Activated naive CD4-positive, alpha-beta T cell treated with Interleukin-2 at 50 U/mL for 16 hours (primary cell): ENCODE results near the gene SLC25A10.

ENCODE experiments used
- DNase-seq: peaks from one replicate; pipeline ENCODE4 v3.0.0-alpha.2; 2020

Gene SLC25A10

DNA sequence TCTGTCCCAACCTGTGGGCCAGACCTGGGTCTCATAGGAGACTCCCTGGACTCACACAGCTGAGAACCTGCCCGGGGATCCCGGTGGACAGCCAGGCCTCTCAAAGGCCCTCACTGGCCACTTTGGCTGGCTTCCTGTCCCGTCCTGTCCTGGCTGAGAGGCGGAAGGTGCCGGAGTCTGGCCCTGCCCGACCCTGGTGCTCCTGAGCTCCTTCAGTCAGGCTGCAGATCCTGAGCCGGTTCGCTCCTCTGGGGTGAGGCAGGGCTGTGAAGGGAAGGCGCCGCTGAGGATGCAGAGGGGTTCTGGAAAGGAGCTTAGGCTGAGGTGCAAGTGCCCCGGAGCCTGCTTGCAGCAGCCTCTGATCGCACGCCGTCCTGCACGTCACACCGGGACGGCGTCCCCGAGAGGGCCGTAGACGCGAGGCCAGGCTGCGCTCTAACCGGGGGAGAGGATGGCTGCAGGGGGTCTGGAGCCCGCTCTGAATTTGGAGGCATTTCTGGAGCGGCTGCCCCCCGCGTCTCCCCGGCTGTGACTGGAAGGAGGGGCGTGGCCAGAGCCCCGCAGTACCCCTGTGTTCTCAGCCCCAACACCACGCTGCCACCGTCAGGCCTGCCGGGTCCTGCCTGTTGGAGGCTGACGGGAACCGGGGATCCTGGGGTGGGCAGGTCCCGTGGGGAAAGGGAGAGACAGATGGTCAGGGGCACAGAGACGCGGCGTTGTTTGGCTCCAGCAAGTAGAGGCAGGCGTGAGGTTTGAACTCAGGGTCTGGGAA lies 24.1 kb upstream of the SLC25A10 start:
- no peak for DNase-seq

DNA sequence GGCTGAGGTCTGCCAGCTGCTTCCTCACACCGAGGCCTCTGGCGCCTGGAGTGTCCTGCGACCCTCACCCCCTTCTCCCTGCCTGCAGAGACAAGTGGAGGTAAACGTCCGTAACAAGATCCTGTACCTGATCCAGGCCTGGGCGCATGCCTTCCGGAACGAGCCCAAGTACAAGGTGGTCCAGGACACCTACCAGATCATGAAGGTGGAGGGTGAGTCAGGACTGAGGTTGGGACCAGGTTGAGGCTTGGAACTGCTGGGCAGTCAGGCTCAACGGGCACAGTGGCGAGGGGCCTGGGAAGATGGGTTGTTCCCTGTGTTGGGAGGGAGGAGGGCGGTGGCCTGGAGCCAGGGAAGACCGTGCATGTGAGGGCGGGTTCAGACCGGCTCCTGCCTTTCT lies 23.5 kb upstream of the SLC25A10 start:
- no peak for DNase-seq

DNA sequence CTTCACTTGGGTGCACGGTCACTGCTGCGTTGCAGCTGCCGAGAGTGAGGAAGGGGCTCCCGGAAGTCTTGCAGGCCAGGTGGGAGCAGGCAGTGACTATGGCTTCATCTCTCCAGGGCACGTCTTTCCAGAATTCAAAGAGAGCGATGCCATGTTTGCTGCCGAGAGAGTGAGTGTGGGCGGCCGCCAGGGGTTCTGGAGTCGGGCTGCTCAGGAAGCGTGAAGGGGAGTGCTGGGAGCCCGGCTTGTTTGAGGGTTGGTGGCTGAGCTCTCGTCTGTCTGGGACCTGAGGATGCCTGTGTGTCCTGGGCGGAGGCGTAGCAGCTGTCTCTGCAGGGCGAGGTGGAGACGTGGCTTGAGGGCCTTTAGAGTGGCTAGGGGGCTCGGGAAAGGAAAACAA lies 22.0 kb upstream of the SLC25A10 start:
- no peak for DNase-seq

DNA sequence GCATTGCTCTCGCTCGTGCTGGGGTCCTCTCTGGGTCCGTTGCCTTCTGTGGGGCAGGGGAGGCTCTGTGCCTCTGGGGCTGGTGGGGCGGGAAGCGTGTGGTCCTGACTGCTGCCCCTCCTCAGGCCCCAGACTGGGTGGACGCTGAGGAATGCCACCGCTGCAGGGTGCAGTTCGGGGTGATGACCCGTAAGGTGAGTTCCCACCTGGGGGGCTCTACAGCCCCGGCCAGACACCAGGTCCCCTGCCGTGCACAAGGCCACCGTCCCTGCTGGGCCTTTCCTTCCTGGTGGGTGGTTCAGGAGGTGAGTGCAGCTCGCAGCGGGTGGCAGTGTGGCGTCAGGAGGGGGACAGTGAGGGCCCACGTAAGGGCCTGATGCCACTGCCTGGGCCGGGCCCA lies 21.5 kb upstream of the SLC25A10 start:
- no peak for DNase-seq

DNA sequence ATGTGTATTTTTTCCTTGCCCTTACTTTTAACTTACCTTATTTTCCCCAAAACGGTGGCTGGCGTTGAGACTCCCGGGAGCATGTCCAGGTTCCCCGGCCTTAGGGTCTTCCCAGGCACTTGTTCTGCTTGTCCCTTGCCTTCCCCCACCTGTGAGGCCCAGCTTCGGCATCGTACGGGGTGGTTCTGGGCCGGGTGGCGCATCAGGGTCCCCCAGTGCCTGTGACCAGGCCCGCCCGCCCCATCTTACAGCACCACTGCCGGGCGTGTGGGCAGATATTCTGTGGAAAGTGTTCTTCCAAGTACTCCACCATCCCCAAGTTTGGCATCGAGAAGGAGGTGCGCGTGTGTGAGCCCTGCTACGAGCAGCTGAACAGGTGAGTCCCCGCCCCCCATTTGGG lies 20.9 kb upstream of the SLC25A10 start:
- no peak for DNase-seq

DNA sequence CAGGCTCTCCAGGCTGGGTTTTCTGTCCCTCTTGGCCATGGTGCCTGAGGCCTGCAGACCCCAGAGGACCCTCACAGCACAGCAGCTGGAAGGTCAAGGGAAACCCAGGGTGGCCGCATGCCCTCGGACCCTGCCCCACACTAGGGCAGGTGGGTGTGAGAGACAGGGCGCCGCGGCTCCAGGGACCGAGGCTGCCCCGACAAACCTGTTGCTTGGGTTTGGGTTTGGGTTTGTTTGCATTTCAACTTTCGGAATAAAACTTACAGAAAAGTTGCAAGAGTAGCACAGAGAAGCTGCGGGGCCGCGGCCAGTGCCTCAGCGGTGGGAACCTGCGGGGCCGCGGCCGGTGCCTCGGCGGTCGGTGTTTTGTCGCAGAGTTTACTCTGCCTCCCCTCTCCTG lies 20.5 kb upstream of the SLC25A10 start:
- DNase-seq: no peak

DNA sequence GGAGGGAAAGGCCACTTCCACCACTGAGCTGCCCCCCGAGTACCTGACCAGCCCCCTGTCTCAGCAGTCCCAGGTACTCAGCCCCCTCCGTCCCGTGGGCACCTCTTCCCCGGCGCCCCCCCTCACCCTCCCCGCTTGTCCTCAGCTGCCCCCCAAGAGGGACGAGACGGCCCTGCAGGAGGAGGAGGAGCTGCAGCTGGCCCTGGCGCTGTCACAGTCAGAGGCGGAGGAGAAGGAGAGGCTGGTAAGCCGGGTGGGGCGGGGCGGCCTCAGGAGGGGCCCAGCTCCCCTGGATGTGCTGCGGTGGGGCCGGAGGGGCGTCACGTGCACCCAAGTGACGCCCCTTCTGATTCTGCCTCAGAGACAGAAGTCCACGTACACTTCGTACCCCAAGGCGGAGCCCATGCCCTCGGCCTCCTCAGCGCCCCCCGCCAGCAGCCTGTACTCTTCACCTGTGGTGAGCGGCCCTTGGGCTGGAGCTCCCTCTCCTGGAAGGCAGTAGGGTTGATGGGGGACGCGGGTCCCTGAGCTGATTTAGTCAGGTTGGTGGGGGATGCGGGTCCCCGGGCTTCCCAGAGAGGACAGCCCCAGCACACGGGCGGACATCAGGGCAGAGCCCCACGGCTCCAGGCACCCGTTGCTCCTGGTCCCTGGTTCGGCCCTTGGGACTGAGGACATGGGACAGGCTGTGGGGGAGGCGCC lies 18.4 kb upstream of the SLC25A10 start:
- DNase-seq: no peak

DNA sequence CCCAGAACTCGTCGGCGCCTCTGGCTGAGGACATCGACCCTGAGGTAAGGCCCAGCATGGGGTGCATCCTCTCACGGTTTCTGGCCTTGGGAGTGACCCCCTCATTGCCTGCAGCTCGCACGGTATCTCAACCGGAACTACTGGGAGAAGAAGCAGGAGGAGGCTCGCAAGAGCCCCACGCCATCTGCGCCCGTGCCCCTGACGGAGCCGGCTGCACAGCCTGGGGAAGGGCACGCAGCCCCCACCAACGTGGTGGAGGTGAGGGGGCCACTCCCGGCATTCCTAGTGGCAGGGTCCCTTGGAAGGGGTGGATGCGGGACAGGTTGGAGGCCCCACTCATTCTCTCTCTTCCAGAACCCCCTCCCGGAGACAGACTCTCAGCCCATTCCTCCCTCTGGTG lies 17.3 kb upstream of the SLC25A10 start:
- no peak for DNase-seq

DNA sequence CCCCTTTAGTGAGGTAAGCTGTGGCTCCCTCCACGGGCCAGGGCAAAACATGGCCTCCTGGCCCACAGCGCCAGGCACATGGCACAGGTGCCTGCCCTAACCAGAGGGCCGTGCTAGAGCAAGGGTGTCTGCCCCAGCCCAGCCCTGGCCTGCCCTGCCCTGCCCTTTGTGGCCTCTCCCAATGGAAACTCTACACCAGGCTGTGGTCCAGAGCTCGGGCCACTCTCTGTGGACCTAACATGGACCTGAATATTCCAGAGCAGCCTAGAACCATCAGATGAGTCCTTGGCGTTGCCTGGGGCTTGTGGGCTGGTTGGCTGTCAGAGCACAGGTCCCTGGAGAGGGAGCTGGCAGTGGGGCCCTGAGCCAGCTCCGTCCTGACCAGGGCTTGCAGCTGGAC lies 16.9 kb upstream of the SLC25A10 start:
- DNase-seq: no peak

DNA sequence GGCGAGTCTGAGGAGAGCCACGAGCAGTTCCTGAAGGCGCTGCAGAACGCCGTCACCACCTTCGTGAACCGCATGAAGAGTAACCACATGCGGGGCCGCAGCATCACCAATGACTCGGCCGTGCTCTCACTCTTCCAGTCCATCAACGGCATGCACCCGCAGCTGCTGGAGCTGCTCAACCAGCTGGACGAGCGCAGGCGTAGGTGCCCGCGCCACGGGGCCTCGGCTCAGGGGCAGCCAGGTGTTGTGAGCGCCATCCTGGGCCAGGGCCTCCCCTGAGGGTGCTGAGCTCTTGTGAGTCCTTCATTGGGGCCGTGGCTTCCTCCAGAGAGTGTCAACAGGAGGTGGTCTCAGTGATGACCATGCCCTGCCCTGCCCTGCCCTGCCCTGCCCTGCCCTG lies 16.3 kb upstream of the SLC25A10 start:
- DNase-seq: no peak

DNA sequence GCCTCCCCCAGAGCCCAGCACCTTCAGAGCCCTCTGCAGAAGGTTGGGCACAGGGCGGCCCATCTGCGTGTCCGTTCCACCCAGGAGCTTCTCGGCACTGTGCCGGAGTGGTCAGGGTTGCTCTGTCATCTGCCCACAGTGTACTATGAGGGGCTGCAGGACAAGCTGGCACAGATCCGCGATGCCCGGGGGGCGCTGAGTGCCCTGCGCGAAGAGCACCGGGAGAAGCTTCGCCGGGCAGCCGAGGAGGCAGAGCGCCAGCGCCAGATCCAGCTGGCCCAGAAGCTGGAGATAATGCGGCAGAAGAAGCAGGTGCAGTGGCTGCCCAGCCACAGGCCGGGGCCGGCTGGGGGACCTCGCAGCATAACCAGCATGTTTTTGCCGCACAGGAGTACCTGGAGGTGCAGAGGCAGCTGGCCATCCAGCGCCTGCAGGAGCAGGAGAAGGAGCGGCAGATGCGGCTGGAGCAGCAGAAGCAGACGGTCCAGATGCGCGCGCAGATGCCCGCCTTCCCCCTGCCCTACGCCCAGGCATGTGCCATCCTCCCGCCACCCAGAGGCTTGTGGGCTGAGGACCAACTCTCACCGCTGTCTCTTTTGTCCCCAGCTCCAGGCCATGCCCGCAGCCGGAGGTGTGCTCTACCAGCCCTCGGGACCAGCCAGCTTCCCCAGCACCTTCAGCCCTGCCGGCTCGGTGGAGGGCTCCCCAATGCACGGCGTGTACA lies 15.7 kb upstream of the SLC25A10 start:
- DNase-seq: no peak

DNA sequence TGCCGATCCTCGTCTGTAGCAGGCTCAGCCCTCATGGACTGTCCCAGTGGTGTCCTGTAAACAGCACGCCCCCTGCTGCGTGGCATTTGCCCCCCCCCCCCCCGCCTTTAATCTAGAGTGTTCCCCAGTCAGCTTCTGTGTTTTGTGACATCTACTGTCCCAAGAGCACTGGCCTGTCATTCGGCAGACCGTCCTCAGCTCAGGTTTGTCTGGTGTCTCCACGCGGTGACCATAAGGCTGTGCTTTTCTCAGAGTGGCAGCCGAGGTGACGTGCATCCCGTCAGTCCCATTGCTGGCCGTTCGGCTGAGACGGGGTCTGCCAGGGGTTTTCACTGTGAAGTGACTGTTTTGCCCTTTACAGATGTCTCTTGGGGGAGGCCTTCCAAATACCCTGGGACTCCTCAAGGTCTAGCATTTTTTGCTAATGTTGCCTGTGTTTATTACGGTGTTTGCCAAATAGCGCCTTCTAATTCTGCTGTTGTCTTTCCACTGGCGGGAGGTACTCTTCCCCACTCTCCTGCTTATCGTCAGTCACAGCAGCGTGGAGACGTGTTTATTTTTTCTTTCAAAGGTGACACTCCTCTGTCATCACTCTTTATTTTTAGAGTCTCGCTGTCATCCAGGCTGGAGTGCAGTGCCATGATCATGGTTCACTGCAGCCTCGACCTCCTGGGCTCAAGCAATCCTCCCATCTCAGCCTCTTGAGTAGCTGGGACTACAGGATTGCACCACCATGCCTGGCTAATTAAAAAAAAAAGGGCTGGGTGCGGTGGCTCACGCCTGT lies 14.6 kb upstream of the SLC25A10 start:
- DNase-seq: no peak

DNA sequence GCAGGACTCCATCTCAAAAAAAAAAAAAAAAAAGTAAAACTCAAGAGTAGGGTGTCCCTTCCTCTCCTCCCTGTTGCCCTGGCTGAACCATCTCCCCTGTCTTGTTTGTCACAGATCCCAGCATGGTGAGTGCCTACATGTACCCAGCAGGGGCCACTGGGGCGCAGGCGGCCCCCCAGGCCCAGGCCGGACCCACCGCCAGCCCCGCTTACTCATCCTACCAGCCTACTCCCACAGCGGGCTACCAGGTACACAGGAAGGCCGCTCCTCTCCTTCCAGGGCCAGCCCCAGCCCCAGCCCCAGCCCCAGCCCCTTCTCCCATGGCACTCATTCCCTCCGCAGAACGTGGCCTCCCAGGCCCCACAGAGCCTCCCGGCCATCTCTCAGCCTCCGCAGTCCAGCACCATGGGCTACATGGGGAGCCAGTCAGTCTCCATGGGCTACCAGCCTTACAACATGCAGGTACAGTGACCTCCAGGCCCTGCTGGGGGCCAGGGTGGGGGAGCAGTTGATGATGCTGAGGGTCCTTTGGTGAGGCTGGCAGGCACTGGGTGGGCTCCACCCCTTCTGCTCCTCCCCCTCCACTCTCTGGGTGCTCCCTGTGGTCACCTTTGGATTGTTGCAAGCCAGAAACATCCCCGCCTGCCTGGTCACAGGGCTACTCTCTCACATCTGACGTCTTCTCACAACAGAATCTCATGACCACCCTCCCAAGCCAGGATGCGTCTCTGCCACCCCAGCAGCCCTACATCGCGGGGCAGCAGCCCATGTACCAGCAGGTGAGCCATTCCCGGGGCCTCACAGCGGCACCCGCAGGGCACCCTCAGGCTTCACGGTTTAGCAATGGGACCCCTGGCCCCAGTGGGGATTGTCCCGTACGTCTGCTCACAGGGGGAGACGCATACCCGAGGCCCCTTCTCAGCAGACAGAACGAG lies 11.5 kb upstream of the SLC25A10 start:
- DNase-seq: no peak

DNA sequence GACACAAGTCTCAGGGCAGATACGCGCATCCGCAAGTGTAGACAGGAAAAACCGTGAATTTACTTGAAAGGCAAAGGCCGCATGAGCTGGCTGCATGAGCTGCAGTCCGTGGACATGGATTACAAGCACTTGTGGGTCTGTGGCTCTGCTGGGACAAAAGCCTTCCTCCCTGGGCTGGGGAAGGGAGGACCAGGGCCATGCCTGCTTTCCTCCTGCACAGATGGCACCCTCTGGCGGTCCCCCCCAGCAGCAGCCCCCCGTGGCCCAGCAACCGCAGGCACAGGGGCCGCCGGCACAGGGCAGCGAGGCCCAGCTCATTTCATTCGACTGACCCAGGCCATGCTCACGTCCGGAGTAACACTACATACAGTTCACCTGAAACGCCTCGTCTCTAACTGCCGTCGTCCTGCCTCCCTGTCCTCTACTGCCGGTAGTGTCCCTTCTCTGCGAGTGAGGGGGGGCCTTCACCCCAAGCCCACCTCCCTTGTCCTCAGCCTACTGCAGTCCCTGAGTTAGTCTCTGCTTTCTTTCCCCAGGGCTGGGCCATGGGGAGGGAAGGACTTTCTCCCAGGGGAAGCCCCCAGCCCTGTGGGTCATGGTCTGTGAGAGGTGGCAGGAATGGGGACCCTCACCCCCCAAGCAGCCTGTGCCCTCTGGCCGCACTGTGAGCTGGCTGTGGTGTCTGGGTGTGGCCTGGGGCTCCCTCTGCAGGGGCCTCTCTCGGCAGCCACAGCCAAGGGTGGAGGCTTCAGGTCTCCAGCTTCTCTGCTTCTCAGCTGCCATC lies 10.6 kb upstream of the SLC25A10 start:
- no peak for DNase-seq

DNA sequence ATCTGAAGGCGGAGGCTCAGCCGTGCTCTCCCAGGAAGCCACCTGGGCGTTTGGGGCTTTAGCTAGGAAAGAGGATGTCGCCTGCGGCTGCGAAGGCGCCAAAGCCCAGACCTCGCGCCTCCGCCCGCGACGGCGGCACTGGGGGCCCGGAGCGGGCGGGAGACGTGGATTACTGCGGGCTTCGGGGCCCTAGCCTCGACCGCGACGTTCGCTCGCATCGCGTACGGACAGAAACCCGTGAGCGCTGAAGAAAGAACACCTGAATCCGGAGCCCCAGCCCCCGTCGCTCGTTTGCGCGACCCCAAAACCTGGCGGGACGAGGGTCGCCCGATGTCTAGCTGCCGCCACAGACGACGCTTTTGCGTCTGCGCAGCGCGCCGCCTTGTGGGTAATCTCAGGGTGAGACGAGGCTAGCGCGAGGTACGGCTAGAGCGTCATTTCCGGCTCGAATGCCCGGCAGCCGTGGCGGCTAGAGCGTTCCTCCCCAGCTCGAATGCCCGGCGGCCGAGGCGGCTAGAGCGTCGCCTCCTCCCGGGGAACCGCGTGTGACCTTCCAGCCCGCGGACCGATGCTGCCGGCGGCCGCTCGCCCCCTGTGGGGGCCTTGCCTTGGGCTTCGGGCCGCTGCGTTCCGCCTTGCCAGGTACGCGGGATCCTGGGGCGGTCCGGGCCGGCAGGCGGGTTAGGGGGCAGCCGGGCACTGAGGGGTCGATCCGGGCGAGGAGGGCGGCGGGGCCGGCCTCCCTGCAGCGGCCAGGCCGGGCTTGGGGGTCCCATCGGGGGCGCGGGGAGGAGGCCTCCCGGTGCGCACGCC lies 8.9 kb upstream of the SLC25A10 start, which contains the start of gene MRPL12:
Gene MRPL12, plus strand, starts transcription at position 434 of the 813 bp plus-strand sequence. Its CDS starts 135 bp downstream, at position 569.
- DNase-seq: peak; percentile 90

DNA sequence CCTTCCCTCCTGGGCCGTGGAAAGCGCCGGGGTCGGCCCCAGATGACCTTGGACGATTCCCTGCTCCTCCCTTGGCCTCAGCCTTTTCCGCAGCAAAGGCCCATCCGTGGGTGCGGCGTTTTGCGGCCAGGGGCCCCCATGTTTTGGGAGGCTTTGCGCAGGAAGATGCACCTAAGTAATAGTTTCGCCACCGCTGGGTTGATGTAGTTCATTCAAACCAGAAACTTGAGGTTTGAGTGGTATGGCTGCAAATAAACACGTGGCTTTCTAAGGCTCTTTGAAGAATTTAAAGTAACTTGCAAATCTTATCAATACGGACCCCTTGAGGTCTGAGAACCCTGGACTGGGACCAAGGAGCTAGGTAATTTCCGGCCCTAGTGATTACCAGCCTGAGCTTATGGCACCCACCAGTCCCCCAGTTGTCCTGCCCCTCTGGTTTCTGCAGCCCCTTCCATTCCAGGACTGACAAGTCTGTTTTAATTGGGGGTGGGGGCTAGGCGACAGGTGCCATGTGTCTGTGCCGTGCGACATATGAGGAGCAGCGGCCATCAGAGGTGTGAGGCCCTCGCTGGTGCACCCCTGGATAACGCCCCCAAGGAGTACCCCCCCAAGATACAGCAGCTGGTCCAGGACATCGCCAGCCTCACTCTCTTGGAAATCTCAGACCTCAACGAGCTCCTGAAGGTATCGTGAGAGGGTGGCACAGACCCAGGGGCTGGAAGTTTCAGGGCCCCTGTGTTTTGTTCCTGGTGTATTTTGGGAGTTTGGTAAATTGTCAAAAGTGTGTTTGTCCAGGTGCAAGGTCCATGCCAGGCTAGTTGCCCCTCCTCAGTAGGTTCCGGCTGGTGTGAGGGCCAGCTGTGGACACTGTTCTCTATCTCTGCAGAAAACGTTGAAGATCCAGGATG lies 8.1 kb upstream of the SLC25A10 start:
- peak; percentile 38 for DNase-seq

DNA sequence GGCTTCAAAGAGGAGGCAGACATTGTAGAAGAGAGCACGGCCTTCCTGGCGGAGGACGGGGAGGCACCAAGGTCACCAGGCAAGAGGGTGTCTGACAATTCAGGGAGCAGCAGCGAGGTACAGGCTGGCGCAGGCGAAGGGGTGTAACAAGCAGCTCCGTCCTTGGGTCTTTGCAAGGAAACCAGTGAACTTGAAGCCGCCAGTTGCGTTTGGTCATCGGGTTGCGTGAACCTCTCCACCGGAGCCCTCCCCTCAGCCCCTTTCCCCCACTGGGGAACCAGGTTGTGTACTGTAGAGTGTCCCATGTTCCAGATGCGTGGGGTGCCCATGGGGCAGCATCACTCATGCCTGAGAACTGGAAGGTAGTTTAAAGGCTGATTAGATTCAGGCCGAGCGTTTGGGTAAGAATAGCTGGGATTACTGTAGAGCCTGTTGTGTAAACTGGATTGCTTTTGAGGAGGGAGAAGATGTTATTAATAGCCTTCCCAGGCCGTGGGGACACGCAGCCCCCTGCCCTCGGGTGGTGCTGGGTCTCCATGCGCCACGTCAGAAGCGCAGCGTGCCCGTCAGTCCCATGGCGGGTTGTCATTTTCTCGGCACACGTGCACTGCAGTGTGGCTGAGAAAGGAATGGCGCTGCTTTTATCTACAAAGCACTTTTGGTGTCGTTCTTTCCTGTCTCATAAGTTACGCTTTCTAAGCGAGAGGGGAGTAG lies 6.4 kb upstream of the SLC25A10 start:
- no peak for DNase-seq

DNA sequence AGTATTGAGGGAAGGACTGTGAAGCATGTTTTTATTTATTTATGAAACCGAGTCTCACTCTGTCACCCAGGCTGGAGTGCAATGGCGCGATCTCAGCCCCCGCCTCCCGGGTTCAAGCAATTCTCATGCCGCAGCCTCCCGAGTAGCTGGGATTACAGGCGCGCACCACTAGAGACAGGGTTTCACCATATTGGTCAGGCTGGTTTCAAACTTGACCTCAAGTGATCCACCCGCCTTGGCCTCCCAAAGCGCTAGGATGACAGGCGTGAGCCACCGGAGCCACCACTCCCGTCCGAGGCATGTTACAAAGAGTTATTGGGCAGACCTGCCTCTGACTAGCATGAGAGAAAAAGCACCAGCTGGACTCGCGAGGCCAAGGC lies 5.9 kb upstream of the SLC25A10 start:
- DNase-seq: no peak
